ENCODE measurements around the gene LCN1.

The LCN1 gene

DNA sequence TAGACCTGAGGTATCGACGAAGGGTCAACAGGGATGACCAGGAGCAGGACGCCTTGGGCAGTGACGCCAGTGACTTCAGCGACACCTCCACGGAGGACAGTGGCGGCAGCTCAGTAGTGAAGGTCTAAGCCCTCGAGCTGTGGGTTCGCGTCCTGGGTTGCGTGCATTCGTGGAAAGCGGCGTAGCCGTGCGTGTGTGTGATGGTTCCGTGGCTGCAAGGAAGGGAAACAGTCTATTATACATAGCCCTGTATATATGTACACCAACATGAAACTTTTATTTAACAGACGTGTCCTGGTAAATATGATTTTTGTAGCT, 33.3 kb upstream of the LCN1 start:
- in situ Hi-C loops (cut with MboI; ENCODE audit: low sequenced_read_pairs) = no loop called here

DNA sequence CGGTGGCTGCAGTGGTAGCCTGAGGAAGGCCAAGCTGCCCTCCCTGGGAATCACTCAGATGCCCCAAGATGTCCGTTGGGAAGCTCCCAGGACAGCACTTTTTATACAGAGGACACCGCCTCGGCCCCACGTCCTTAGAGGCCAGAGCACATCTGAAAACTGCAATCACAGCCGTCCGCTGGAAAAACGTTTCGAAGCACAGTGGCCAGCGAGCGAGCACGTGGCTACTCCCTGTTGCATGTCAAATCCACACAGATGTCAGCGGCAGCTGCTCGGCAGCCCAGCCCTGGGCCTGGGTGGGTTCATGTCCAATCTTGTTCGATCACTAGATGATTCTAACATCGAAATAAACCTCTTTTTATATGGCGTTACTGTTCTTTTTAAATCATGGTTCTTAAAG, 32.7 kb upstream of the LCN1 start:
- in situ Hi-C loops (cut with MboI; ENCODE audit: low sequenced_read_pairs) = no loop called here

DNA sequence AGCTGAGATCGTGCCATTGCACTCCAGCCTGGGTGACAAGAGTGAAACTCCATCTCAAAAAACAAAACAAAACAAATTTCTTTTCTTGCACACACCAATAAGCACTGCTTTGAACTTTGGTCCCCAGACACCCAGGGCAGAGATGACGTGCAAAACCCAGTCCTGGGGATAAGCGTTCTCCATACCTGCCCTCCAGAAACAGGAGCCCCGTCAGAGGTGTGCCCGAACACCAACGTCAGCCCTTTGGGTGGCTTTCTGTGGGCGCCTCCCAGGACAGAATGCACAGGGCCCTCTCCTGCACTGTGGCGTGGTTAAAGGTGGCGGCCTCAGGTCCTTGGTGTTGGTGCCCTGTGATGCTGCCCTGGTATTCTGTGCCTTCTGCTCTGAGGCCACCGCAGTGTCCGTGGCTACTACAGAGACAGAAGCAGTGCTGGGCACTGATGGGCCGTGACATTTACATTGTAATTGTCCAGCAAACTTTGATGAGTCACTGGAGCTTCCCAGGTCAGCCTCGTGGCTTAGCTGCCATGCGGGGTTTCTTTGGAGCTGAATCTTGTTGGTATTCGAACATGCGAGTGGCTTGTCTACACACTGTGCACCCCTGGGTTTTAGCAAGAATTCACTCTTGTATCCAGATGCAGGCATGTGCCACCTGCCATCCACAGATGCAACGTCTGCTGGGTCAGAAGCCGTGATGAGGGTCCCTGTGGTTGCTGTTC, 31.9 kb upstream of the LCN1 start:
- in situ Hi-C loops (cut with MboI; ENCODE audit: low sequenced_read_pairs) = no loop called here

DNA sequence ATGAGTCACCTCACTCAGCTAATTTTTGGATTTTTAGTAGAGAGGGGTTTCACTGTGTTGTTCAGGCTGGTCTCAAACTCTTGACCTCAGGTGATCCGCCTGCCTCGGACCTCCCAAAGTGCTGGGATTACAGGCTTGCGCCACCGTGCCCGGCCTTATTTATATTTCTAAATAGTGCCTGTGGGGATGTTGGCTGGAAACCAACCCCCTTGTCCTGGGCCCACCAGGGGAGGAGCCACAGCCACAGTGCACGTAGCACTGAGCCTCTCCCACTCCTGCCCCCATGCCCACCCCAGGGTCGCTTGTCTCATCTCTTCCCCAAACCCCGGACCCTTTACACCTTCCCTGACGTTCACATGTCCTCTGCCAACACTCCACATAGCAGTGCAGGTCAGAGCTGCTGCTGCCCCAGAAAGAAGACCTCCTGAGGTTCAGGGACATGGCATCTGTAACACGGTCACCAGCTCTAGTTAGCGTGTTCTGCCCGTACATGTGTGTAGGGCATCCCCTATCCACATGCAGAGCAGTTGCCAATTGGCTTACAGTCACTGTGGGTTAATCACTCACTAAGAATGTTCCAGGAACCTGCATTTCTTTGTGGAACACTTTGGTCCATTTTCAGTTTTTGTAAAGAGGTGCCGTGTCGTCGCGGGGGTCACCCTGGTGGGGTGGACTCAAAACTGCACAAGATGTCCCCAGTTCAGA, 30.9 kb upstream of the LCN1 start:
- in situ Hi-C loops (cut with MboI; ENCODE audit: low sequenced_read_pairs) = no loop called here

DNA sequence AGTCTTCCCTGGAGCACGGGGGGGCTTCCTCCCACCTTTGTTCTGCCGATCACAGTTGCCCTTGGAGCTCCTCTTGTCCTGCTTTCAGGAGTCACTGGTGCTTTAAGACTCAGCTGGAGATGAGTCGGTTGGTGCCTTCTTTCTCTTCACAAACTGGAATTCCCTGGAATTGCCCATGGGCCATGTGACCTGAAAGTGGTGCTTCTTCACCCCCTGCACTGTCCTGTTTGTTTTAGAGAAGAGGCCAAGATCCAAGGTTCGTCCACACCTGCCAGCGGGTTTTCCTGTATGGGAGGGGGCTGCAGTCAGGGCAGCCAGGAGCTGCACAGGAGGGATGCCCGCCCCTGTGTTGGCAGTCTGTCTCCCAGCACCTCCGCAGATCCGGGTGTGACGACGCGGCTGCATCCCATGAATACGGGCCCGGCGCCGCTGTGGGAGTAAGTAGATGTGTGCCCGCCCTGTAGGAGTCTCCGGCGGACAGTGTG, 30.2 kb upstream of the LCN1 start:
- in situ Hi-C loops (cut with MboI; ENCODE audit: low sequenced_read_pairs) = no loop called here

DNA sequence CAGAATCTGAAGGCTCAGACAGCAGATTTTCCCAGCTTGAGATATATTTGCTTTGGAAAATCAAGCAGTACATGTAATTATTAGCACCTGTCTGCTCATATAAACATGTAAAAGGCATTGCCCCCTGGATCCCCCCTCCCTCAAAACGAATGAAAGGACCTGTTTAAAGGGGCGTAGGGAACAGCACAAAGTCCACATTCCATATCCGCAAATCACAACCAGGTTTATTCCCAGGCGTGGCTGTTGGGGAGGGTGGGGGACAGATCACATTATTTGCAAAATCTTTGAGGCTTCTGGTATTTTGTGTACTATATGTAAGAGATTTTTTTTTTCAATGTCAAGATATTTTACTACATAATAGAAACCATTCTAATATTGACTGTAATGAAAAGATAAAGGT, 29.5 kb upstream of the LCN1 start:
- in situ Hi-C loops (cut with MboI; ENCODE audit: low sequenced_read_pairs) = no loop called here

DNA sequence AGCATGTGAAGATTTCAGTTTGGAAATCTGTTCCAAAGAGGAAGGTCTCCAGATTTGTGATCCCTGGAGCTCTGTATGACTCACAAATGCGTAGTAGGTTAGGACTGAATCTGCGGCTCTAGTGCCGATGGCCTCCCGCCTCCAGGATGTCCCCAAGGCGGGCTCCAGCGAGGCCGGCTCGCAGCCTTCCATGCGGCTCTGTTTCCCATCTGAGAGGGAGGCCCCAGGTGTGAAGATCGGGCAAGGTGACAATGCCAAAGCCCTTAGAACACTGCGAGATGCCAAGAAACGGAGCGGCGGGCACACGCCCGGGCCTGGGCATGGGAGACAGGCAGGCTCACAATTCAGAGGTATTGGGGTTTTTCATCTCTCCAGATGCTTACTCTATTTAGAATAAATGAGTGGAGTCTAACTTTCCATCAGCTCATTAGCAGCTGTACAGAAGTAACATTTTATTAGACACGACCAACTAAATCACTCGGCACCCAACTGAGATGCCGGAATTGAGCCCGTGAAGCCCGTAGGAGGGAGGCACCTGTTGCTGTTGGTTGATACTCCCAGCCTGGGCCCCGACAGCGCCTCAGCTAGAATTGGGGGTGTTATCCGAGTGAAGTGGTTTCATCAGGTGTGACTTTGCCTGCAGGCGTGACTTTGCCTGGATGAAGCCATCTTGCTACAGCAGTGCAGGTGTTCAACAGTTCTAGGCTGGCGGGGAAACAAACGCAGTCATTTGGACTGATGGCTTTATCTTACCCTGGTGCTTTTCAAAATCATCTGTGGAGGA, 28.2 kb upstream of the LCN1 start:
- in situ Hi-C loops (cut with MboI; ENCODE audit: low sequenced_read_pairs) = no loop called here

DNA sequence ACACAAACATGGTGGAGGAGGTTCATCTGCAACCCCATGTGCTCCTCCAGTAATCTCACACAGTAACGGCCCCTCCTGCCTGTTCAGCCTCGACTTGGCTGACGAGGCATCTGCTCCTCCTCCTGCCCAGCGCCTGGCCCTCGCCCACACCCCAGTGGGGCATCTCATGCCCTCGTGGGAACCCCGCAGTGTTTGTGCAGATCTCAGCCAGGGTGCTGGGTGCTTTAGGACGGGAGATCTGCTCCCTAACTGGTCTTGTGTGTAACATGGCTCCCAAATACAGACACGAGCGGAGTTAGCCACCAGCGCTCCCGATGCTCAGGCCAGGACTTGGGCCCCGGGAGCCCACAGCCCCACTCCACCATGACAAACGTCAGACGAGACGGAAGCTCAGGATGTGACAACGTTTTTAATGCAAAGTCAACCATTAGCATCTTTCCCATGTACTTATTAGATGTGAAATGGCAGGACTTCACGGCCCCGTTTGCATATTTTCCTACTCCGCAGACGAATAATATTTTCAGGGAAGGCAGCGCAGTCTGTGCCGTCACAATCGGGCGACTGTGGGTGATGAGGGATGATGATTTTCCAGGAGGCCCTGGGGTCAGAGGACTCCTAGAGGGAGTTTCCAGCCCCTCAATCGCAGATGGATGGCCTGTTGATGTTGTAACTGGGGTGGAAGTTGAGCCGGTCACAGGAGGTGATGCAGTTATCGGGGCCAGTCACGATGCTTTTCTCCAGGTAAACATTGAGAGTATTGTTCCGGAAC, 26.3 kb upstream of the LCN1 start:
- in situ Hi-C loops (cut with MboI; ENCODE audit: low sequenced_read_pairs) = no loop called here

DNA sequence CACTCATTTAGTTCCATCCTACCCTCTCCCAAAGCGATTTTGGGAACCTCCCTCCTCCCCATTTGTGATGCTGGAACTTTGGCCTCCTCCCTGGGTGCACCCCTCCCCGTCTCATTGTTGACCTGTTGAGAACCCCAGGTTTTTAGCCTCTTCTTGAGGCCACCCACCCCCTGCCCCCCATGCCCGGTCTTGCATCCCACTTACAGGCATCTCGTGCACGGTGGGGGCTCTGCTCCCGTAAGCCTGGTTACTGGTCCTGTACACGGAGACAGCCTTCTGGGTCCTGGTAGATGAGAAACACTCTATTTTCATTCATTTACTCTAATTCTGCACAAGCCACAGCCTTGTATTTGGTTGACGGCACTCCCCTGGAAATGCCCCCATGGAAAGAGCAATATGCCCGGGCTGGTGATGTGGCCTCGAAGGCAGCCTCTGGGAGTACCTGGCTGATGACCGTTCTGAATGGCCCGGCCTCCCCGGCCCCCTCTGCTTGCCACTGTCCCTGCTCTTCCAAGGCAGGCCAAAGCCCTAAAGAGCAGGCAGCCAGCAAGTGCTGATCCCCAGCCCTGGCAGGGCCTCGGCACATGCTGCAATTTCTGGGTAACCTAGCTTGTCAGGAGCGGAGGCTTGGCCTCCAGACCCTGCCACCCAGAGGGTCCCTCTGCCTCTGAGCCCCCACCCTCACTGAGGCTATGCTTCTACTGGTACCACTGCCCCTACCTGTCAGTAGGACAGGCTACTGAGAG, 22.7 kb upstream of the LCN1 start:
- in situ Hi-C loops (cut with MboI; ENCODE audit: low sequenced_read_pairs) = no loop called here

DNA sequence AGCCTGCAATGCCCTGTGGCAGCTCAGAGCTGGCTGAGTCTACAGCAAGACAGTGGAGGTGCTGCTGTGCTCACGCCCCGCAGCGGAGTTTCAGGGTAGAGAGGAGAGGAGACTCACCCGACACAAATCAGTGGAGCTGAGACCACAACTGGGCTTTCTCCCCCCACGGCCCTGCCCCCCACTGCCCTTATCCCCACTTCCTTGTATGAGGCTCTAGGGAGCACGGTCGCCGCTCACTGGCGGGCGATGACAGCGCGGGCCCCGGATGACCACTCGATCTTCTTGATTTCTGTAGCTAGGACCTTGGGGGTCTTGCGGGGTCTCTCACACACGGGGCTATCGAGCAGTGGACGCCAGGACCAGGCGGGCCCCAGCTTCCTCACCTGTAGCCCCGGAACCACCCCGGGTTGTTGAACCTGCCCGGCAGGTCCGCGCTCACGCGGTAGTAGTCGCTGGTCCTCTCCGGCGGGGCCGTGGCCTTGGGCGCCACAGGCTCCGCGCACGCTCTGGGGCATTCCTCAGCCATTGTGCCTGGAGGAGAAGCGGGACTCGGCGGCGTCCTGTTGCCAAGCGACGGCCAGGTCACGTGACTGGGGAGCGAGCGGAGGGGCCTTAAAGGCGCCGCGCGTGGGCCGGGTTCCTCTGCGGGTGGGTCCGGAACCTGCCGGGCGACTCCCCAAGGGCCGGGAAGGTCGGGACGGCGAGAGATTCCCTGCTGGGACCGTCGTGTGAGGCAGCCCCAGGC, 21.7 kb upstream of the LCN1 start:
- in situ Hi-C loops (cut with MboI; ENCODE audit: low sequenced_read_pairs) = no loop called here

DNA sequence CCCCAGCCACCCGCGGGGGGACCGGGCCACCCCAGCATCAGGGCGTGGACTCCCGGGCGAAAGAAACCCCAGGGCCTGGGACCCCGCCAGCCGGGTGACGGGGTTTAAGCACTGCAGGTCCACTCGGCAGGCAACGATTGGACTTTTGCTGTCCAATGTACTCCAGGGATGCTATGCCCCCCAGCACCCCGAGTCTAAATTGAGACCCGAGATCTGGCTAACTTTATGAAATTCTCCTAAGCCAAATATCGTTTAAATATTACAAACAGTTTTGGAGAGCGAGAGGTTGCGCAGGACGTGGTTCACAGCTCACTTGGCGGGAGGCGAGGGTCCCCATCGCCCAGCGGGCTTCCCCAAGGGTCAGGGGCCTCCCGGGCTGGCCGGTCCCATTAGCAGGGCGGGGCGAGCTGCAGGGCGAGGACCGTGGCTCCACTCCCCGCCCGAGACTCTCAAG, 21.1 kb upstream of the LCN1 start:
- in situ Hi-C loops (cut with MboI; ENCODE audit: low sequenced_read_pairs) = no loop called here

DNA sequence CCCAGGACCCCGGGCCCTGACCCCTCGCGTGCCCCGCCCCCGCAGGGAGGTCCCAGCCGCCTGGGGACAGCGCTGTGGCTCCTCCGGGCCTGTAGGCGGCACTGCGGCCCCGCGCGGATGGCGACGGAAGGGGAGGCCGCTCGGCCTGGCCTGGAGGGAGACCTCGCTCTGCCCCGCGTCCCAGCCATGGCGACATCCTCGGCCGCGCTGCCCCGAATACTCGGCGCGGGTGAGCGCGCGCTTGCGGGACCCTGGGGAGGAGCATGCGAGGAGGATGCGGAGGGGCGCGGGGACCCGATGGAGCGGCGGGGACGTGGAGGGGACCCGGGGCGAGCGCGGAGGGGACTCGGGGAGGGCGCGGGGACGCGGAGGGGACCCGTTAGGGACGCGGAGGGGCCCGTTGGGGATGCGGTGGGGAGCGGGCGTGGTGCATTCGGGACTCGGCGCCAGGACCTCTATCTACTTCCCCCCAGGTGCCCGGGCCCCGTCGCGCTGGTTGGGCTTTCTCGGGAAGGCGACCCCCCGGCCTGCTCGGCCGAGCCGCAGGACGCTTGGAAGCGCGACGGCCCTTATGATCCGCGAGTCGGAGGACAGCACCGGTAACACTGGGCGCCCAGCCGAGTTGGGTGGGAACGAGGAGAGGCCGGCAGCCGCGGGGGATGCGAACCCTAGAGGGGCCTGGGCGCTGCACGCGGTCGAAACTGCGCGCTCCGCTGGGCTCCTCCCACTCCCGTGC, 20.5 kb upstream of the LCN1 start, which contains the start of gene MRPS2:
MRPS2 (plus strand) TSS at position 158 of the 736 bp plus-strand sequence; CDS start at position 187, 29 bp downstream.
- in situ Hi-C loops (cut with MboI; ENCODE audit: low sequenced_read_pairs) = no loop called here

DNA sequence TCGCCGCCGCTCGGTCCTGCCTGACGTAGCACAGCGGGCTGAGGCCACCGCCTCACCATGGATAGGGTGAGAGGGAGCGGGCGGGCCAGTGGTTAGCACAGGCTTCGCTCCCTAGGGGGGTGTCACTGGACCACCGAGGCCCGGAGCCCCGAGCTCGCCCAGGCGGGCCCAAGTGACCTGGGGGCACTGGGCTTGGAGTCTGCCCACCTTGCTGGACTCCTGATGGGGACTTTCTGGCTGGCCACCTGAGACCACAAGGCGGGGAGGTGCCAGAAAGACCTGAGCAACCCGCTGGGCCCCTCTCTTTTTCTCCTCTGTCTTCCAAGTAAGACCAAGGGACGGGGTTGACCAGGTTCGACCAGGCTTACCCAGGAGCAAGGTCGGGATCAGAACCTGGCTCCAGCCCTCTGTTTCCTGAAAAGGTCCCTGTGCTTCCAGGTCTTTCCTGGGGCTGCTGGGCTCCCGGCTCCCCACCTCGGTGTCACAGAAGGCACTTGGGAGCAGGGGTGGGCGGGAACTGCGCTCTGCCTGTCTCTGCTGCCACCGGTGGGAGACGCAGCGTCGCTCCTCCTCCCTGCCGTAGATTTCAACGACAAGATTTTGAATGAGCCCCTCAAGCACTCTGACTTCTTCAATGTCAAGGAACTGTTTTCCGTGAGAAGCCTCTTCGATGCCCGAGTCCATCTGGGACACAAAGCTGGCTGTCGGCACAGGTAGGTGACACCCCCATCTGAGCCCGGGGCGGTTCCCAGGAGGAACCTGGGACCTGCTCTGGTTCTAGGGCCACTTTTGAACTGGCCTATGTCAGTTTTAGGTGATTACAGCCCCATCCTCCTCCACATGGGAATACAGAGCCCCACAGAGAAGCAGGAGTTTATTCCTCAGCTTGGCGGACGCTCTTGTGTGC, 19.7 kb upstream of the LCN1 start:
- in situ Hi-C loops (cut with MboI; ENCODE audit: low sequenced_read_pairs) = no loop called here

DNA sequence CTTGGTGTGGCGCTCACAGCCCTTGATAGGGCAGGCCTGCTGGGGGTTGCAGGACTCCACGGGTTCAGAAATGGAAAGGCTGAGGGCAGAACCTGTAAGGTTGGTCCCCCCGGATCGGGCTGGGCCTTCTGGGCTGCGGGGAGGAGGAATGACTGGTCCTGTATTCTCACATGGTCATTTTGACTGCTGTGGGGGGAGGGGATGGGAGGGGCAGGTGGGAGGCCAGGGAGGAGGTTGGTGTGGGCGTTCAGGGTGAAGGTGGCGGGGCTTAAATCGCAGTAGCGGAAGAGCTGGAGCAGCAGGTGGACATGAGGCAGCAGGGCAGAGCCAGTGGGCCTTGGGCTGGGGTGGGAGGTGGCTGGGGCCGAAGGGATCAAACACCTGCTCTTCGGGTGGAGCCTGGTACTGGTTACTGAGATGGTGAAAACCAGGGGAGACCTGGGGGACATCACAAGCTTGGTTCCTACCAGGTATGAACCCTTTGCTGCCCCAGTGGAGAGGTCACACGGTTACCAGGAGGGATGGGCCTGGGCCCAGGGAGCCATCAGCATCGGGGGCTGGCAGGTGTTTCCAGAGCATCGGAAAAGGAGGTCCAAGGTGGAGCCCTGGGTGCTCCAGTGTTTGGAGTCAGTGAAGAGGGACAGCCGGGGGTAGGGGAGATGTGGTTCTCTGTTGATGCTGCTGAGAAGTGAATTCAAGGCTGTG, 18.9 kb upstream of the LCN1 start:
- in situ Hi-C loops (cut with MboI; ENCODE audit: low sequenced_read_pairs) = no loop called here

DNA sequence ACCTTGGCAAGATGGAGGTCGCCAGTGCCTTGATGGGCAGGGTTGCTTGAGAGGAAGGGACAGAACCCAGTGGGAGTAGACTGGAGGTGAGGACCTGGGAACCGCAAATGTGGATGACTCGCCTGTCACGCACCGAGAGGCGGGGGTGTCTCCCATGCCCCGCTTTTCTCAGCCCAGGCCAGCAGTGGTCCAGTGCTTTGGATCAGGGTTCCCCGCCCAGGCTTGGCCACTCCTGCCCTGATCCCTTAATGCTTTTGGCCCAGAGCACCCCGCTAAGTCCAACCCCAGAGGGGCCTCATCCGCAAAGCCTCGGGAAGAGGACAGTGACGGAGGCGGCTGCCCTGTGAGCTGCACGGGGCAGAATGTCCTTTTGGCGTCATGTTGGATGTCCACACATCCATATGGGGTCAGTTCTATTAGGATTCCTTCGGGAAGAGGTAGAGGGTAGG, 18.3 kb upstream of the LCN1 start:
- in situ Hi-C loops (cut with MboI; ENCODE audit: low sequenced_read_pairs) = no loop called here

DNA sequence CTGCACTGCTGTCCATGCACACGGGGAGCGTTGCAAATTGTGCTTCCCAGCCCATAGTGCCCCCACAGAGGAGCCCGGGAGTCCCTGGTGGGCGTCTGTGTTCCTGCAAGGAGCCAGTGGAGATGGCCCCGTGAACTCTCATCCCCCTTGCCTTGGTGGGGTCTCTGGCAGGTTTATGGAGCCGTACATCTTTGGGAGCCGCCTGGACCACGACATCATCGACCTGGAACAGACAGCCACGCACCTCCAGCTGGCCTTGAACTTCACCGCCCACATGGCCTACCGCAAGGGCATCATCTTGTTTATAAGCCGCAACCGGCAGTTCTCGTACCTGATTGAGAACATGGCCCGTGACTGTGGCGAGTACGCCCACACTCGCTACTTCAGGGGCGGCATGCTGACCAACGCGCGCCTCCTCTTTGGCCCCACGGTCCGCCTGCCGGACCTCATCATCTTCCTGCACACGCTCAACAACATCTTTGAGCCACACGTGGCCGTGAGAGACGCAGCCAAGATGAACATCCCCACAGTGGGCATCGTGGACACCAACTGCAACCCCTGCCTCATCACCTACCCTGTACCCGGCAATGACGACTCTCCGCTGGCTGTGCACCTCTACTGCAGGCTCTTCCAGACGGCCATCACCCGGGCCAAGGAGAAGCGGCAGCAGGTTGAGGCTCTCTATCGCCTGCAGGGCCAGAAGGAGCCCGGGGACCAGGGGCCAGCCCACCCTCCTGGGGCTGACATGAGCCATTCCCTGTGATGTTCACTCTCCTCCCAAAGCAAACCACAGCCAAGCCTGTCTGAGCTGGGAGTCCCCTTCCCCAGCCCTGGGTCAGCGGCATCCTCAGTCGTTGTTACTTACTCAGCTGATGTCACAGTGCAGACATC, 17.6 kb upstream of the LCN1 start:
- in situ Hi-C loops (cut with MboI; ENCODE audit: low sequenced_read_pairs) = no loop called here
